ENCODE data around the gene DGCR8.

Gene DGCR8

DNA sequence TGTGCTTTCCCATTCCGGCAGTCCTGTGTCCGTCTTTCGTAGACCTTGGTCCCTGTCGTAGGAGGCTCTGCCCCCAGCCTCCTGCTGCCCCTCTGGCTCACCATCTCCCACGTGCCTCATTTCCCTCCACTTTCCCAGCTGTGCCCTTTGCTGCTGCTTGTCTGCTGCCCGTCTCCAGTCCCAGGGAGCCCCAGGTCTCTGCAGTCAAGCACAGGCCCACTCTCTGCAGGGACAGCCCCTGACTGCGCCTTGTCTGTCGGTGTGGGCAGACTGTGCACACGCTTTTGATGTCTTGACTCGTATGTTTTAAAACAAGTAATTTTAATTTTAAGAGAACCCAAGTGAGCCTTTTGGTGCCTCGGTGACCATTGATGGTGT is 12.4 kb downstream of the DGCR8 start:
- DNase-seq: no peak

DNA sequence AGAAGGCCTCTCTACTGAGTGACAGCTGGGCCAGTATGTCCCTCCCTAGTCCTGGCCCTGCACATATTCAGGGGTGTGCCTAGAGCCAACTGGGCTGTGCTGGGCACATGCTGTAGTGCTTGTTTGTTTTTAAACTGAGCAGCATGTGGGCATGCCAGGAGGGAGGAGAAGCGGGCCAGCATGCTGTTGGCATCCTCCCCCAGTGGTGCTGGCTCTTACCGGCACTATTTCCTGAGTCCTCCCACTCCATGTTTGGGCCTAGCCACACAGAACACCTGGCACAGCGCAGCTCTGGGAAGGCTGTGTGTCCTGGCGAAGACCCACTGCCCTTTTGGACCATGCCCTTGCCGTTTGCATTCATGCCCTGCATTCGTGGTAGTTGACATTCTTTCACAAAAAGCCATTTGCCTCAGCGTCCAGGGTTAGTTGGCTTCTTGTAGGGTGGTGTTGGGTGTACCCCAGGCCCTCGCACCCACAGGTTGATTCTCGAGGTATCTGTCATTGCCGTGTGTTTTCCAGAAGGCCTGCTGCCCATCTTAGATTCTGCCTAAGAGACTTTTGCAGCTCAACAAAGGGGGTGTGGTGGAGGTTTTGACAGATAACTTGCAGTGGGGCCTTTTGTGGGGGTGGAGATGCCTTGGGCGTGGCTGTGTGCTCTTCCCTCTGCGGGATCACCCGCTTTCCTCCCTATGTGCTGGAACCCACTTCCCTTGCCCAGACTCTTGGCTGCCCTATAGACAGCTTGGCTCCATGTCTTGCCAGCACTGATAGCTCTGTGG is 13.6 kb downstream of the DGCR8 start:
- DNase-seq: no peak

DNA sequence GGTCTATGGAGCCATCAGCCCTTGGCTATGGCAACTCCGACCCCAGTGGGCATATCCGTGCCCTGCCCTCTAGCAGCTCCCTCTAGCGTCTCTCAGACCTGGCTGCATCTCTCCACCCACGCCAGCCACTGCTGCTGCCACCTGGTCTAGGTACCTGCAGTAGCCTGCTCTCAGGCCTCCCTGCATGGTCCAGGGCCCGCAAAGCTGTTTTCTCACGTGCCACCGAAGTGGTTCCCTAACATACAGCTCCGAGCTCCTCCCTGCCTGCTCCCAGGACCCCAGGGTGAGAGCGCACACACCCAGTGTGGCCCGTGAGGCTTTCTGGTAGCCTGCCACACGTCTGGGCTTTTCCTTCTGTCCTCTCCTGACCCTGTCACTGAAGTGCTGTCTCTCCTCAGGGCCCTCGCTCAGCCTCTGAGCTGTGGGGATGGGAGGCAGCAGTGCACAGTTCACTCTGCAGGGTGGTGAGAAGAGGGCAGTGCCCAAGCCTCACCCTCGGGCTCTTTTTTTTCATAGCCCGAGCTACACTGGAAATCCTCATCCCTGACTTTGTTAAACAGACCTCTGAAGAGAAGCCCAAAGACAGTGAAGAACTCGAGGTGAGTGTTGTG is 14.3 kb downstream of the DGCR8 start:
- DNase-seq: no peak

DNA sequence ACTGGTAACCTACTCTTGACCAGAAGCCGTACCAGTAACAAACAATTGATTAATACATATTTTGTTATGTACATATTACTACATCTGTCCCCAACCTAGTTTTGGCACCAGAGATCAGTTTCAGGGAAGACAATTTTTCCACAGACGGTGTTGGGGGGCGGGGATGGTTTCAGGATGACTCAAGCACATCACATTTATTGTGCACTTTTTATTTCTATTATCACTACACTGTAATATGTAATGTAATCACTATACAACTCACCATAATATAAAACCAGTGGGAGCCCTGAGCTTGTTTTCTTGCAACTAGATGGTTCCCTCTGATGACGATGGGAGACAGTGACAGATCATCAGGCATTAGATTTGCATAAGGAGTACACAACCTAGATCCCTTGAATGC is 15.5 kb downstream of the DGCR8 start:
- peak in 1 of 2 experiments; percentile 49 for DNase-seq

DNA sequence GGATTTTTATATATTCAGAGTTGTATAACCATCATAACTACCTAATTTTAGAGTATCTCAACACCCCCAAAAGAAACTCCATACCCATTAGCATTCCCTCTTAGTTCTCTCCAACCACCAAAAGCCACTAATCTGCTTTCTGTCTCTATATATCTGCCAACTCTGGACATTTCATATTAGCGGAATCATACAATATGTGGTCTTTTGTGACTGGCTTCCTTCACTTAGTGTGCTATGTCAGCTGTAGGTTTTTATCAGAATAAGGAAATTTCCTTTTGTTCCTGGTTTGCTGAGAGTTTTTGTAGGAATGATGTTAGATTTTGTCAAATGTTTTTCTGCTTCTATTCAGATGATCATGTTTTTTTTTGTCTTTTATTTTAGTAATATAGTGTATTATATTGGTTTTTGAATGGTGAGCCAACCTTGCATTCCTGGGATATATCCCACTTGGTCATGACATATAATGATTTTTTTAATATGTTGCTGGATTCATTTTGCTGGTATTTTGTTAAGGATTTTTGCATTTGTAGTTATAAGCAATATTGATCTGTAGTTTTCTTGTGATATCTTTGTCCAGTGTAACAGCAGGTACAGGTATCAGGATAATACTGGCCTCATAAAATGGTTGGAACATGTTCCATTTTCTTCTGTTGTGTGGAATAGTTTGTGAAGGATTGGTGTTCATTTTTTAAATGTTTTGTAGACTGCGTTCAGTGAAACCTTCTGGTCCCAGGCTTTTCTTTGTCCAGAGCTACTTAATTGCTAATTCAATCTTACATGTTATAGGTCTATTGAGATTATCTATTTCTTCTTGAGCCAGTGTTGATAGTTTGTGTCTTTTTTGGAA is 16.8 kb downstream of the DGCR8 start:
- DNase-seq: no peak

DNA sequence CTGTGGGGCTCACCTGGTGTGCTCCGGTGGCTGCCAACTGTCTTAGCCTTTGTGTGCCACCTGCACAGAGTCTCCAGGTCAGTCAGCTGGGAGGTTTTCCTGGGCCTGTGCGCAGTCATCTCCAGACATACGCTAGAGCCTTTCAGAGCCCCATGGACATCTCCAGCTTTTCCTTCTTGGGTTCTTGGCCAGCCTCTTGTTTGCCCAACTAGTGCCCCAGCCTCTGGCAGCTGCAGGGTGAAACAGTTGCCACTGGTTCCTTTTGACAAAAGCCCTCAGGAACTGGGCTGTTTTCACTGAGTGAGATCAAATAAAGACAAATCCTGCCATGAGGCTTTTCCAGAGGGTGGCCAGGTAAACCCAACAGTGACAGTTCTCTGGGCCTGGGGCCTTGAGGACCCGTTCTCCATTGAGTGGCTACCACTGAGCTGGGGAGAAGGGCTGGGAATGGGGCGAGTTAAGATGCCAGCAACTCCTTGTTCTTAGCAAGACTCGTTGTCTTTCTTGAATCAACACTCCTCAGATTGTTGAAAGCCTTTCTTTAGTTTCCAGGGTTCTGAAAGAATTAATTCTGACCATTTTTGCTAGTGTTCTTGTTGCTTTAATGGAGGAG is 19.2 kb downstream of the DGCR8 start:
- no peak for DNase-seq

DNA sequence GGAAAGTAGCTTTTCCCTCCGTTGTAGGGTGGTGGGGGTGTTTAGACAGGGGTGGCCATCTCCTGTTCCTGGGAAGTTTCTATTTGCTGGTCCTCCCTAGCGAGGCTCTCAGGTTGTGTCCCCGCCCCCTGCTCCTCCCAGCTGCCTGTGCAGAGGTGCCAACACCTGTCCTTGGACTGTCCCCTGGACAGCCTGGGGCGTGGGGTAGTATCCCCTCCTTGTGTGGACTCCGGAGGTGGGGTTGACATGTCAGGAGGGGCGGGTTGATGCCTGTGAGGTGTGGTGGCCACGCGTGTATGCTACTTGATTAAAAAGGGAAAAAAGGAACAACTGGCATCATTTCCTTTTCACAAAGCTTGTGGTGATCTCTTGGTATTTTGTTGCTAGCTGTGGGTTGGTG is 21.6 kb downstream of the DGCR8 start:
- DNase-seq: no peak

DNA sequence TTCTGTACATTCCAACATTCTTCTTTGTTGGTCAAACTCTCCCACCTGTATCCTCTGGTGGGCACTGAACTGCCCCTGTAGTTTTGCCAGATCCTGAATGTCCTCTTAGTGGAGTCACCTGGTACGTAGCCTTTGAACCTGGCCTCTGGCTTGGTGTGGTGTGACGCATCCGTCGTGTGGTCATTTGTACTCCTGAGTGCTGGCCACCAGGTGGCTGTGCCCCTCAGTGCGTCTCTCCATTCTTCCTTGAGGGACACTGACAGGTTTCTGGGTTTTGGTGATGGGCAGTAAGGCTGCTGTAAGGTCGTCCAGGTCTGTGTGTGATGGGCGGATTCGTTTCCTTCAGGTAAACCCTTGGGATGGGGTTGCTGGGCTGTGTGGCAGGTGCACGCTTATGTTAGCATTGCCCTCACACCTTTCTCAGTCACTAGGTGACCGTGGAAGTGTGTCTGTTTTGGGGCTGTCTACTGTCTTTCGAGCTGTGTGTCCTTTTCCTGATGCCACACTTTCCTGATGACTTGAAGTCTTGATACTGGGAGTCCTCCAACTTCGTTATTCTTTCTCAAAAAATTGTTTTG is 22.3 kb downstream of the DGCR8 start:
- DNase-seq: no peak

DNA sequence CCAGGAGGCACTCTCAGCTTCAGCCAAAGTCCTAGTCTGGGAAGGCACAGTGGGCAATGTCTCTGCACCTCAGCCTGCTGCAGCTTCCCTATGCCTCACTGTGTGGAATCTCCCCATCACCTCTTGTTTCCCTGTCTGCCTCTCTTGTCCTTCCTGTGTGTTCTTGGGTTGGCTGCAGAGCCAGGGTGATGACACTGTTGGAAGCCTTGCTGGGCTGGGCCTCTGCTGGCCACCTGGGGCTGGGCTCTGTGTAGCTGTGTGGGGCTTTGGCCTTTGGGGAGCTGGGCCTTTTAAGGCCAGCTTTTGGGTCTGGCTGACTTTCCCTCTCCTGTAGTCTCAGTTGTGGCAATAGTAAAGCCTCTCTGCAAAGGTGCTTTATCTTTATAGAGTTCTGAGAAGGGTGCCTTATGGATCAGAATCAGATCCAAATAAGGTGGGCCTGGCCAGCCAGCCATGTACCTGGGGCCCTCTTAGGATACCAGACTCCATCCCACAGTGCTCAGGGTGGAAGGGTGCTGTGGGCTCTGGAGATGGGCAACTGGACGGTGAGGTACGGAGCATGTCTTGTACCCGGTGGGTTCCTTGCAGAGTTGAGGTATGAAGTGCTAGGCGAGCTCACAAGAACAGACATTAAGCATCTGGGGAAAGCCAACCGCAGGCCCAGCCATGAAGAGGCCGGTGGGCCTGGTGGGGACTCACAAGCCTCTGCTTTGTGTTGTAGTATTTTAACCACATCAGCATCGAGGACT is 25.6 kb downstream of the DGCR8 start:
- DNase-seq: no peak

DNA sequence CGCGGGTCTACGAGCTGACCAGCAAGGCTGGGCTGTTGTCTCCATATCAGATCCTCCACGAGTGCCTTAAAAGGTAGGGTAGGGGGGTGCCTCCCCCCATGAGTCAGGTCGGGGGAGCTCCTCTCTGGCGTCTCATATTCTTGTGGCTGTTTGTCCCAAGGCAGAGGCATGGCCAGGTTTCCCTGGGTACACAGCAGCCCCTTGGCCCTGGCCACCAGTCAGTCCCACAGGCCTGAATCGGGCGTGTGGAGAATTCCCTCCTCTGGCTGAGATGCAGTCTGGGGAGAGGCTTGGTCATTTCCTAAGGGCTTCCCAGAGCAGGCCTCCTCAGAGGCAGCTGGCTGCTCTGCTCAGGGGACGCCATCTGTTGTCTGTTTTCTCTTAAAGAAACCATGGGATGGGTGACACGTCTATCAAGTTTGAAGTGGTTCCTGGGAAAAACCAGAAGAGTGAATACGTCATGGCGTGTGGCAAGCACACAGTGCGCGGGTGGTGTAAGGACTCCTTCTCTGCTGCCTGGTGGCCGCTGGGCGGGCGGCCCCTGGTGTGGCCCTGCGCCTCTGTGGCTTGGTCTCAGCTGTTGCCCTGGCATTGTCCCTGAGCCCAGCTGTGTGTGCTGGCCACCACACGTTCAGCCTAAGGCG is 26.3 kb downstream of the DGCR8 start:
- no peak for DNase-seq

DNA sequence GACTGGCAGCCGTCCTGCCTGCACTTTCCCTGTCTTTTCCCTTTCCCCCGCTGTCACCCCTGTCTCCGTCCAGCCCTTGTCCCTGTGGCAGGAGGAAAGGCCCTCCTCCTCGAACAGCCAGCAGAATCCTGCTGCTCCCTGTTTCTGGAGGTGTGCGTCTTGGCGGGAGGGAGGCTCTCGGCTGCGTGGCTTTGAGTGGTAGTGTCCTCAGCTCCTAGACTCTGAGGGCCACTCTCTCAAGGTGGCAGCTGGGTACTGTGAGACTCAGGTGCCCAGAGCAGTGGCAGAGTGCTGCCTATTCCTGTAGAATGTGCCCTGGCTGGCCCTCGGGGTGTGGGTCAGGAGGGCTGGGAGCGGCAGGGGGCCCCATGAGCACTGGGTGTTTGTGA is 26.8 kb downstream of the DGCR8 start:
- DNase-seq: no peak

DNA sequence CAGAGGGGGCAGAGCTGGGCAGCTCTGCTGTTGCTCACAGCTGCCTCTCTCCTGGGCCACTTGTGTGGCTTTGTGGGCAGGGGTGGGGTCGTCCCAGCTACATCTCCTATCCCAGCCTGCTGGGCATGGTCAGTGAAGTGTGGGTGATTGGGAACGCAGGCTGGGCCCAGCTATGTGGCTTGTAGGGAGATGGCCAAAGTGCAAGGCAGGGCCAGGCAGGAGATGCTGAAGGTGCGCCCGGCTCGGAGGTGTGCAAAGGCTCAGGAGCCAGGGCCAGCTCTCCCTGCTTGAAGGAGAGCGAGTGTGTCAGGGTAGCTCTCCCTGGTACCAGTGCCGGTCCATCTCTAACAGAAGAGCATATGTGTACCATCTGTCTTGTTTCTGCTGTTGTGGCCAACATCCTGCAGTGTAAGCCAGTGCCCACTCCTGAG is 27.4 kb downstream of the DGCR8 start:
- no peak for DNase-seq

DNA sequence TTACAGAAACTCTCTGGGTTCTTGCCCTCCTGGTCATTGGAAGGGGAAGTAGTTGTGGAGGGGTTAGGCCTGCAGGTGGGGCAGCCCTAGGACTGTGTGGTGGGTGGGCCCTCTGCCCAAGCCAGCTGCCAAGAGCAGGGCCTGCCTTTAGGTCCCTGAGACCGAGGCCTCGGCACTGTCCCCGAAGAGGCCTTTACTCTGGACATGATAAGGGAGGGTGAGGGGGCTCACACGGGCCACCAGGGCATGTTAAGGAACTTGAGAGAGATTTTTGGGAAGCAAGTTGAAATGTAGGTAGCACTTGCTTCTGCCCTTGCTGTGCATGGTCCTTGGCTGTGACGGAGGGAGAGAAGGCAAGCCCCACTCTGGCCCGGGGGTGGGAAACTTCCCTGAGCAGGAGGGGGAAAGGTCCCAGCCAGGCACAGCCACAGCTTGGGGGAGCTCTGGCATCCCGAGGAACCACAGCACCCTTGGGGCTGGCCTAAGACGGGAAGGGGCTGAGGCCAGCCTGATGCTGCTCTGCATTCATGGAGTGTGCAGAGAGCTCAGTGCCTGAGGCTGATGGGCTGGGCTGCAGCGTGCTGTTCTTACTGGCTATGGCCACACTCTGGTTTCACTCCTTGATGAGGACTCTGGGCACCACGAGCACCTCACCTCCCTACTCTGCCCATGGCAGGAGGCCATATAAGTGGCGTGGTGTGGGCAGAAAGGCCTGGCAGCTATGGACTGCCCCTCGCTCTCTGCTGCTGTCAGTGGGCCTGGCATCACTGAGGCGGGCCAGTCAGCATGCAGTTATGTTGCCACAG is 28.1 kb downstream of the DGCR8 start:
- peak in 1 of 2 experiments; percentile 25 for DNase-seq

DNA sequence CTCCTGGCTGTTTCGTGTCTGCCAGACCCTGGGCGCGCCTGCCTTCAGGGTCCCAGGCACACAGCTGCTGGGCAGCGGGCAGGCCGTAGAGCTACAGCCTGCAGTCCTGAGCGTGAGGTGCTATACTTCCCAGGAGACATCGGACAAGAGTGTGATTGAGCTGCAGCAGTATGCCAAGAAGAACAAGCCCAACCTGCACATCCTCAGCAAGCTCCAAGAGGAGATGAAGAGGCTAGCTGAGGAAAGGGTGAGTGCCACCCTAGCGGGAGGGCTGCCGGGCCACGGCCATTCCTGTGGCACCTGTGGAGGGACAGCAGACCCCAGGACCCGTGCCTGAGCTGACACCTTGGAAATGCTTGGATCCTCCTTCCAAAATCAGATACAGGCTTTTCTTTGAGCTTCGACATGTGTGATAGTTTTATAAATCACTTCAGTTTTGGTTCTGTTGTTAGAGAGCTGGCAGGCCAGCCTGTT is 28.8 kb downstream of the DGCR8 start:
- DNase-seq: no peak

DNA sequence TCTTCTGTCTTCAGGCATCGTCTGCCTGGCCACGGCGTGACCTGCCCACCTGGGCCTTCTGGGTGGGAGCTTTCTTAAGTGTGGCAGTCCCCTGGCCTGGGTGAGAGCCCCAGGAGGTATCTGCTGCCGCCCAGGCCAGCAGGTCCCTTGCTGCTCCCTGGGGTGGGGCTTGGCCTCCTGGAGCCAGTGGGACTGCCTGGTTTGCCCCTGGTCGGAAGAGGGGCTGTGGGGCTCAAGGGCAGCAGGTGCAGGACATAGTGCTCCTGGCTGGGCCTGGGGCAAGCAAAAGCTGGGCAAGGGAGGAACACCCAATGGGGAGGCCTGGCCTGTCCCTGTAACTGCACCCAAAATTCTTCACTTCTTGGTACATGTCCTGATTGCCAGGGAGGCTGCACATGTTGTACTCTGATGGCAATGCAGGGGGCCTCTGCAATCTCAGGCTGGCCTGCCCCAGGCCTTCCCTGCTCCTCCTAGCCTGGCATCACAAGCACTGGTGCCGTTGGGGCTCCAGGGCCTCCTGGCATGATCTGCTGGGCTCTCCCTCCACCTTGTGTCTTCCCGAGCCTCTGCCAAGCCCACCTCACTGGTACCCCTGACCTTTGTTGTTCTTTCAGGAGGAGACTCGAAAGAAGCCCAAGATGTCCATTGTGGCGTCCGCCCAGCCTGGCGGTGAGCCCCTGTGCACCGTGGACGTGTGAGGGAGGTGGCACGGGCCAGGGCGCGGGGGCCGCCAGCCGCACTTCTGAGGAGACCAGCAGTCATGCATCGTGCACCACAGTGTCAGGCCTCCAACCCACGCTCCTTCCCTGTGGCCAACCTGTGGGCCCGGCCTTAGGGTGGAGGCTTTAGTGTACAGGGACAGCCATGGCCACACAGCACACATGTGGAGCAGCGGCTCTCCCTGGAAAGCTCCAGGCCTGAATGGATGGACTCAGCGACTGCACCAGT is 29.6 kb downstream of the DGCR8 start:
- DNase-seq: peak in 1 of 2 experiments; percentile 37

DNA sequence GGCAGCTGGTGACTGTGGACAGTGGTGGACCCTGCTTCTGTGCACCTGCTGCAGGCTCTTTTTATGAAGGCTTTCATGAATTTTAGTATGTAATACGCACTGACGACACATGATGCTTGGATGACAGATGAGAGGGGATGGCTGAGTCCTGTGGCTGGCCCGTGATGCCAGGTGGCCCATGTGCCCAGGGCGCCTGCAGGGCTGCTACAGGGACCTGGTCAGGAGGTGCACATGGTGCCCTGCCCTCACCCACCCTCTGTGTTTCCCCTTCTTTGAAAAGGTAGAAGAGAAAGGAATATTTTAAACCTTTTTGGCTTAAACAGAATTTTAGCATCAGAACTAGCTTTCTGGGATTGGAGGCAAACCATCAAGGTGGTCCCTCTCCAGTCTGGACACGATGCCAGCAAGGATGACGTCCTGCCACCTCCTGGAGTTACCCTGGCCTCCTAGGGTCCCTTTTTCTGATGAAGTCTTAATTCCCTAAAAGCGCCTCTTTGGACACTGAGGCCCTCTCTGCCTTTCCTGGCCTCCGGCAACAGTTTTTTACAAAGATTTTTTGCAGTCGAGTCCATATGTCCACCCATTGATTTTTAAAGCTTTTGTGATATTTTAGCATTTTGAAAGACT is 30.4 kb downstream of the DGCR8 start:
- DNase-seq: peak in 1 of 2 experiments; percentile 23

DNA sequence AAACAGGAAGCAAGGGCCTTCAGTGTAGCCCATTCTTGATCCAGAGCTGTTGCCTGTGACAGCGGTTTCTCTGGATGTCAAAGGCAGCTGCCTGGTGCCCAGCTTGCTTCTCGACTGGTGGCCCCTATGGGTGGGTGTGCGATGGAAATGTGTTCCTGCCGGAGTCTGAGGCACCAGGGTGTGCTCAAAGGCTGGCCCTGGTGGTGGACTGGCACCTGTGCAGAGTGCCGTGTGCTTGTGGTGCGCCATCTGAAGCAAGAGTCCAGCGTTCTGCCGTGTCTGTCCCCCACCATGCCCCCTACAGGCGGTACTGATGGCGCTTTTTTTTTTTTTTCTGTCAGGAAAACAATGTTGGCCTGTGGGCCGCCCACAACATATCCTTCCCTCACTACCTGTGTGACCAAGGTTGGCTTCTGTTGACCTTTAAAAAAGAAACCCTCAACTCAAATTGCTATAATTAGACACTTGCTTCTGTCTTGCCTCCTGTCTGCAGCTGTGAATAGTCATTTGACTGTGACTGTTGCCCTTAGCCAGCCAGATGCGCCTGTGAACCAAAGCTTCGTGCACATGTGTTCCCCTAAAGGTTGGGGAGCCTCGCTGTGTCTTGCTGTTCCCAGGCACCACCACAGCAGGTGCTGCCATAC is 31.1 kb downstream of the DGCR8 start:
- DNase-seq: peak in 1 of 2 experiments; percentile 67

All from activated T-cell treated with anti-CD3 and anti-CD28 coated beads, Interleukin-2, amount 50 U/mL, for 48 hours (primary cell).